Effector CD4-positive, alpha-beta T cell (primary cell): ENCODE results near the gene TMEM187.

Source experiments
- DNase-seq: peaks from one replicate; pipeline ENCODE4 v3.0.0-alpha.2; 2020

Gene TMEM187

GRCh38 chrX:154023276-154024000 lies 50.9 kb downstream of the TMEM187 start:
- DNase-seq, result no peak

GRCh38 chrX:154024271-154024670 lies 51.7 kb downstream of the TMEM187 start:
- DNase-seq, result no peak

- no peak for DNase-seq
Measured at GRCh38 chrX:154025230-154025629, 52.7 kb downstream of the TMEM187 start.

GRCh38 chrX:154026136-154027021 lies 53.8 kb downstream of the TMEM187 start:
- no peak for DNase-seq

- no peak for DNase-seq
Measured at GRCh38 chrX:154027022-154027402, 54.5 kb downstream of the TMEM187 start.

GRCh38 chrX:154027986-154028385 lies 55.4 kb downstream of the TMEM187 start:
- DNase-seq, result no peak

- no peak for DNase-seq
Measured at GRCh38 chrX:154028502-154029184, 56.1 kb downstream of the TMEM187 start.

GRCh38 chrX:154029439-154029838 lies 56.9 kb downstream of the TMEM187 start:
- no peak for DNase-seq

- DNase-seq, result no peak
Measured at GRCh38 chrX:154030266-154030665, 57.7 kb downstream of the TMEM187 start.

GRCh38 chrX:154030715-154031305 lies 58.3 kb downstream of the TMEM187 start:
- no peak for DNase-seq

- no peak for DNase-seq
Measured at GRCh38 chrX:154032160-154032559, 59.6 kb downstream of the TMEM187 start.

- DNase-seq, result no peak
Measured at GRCh38 chrX:154032653-154033052, 60.1 kb downstream of the TMEM187 start.
